ENCODE data around the gene LRP3. TPM values are rescaled to one million over a fixed set of nuclear protein-coding genes. Genes with fewer than 3 reads are reported as not detected.

Gene LRP3
- total and polyA plus RNA-seq, 2 donors (not counting 1 experiment from before 2014, with no cell fraction given), result 4.0 to 24.4 TPM

- Histone ChIP-seq H3K27ac (ENCODE audit: insufficient read depth, low read length) (no peak overlapping the region), H3K27me3 (ENCODE audit: control insufficient read depth, insufficient read depth, low read length) (no peaks in the 10 kb centered on the region), H3K4me1 (ENCODE audit: control insufficient read depth, extremely low read depth, insufficient read depth, low read length) (no peaks in the 10 kb centered on the region), H3K4me3 (replicated peaks in 1 of 4; ENCODE audit: control extremely low read depth in 1 of 4, insufficient read depth in 1 of 4, low read depth in 3 of 4, low read length in 4 of 4) (no peak overlapping the region), H3K36me3 (ENCODE audit: control insufficient read depth, insufficient read depth, low read length) (peaks cover 6% of the 10 kb centered on the region), H3K9me3 (ENCODE audit: control insufficient read depth, insufficient read depth, low read depth, low read length) (no peaks in the 10 kb centered on the region), H3K9ac (ENCODE audit: insufficient read depth, low read length) (no peak overlapping the region), H3K79me2 (ENCODE audit: control insufficient read depth, insufficient read depth, low read length) (no peaks in the 10 kb centered on the region), H4K20me1 (ENCODE audit: control insufficient read depth, extremely low read depth, insufficient read depth, low read length) (no peaks in the 10 kb centered on the region), H2AFZ (ENCODE audit: low read length) (no peak overlapping the region), H3K4me2 (ENCODE audit: extremely low read depth, insufficient read depth, low read length) (no peak overlapping the region)
- DNase-seq (ENCODE audit: low read depth in 2 of 2), result no peak
- TF ChIP-seq EZH2 (IDR thresholded peaks at IDR 0.05; ENCODE audit: low read length, missing control alignments) (no peak), CTCF (conservative IDR thresholded peaks at IDR 0.05 in 1 of 2, IDR thresholded peaks at IDR 0.05 in 1 of 2; ENCODE audit: low read depth in 1 of 2, low read length in 2 of 2) (no peak)
Measured at GRCh38 chr19:33205110-33205509, 11.0 kb downstream of the LRP3 start.

GRCh38 chr19:33205531-33206260 is 11.6 kb downstream of the LRP3 start:
- Histone ChIP-seq H2AFZ (ENCODE audit: low read length) (no peak overlapping the region), H3K36me3 (ENCODE audit: control insufficient read depth, insufficient read depth, low read length) (peaks cover 6% of the 10 kb centered on the region), H3K27ac (ENCODE audit: insufficient read depth, low read length) (no peak overlapping the region), H3K4me3 (replicated peaks in 1 of 4; ENCODE audit: control extremely low read depth in 1 of 4, insufficient read depth in 1 of 4, low read depth in 3 of 4, low read length in 4 of 4) (no peak overlapping the region), H4K20me1 (ENCODE audit: control insufficient read depth, extremely low read depth, insufficient read depth, low read length) (no peaks in the 10 kb centered on the region), H3K9me3 (ENCODE audit: control insufficient read depth, insufficient read depth, low read depth, low read length) (no peaks in the 10 kb centered on the region), H3K4me2 (ENCODE audit: extremely low read depth, insufficient read depth, low read length) (no peak overlapping the region), H3K4me1 (ENCODE audit: control insufficient read depth, extremely low read depth, insufficient read depth, low read length) (no peaks in the 10 kb centered on the region), H3K27me3 (ENCODE audit: control insufficient read depth, insufficient read depth, low read length) (no peaks in the 10 kb centered on the region), H3K79me2 (ENCODE audit: control insufficient read depth, insufficient read depth, low read length) (no peaks in the 10 kb centered on the region), H3K9ac (ENCODE audit: insufficient read depth, low read length) (no peak overlapping the region)
- TF ChIP-seq EZH2 (IDR thresholded peaks at IDR 0.05; ENCODE audit: low read length, missing control alignments) (no peak), CTCF (conservative IDR thresholded peaks at IDR 0.05 in 1 of 2, IDR thresholded peaks at IDR 0.05 in 1 of 2; ENCODE audit: low read depth in 1 of 2, low read length in 2 of 2) (no peak)
- no peak for DNase-seq (ENCODE audit: low read depth in 2 of 2)

- Histone ChIP-seq H3K4me3 (replicated peaks in 1 of 4; ENCODE audit: control extremely low read depth in 1 of 4, insufficient read depth in 1 of 4, low read depth in 3 of 4, low read length in 4 of 4) (no peak overlapping the region), H3K9ac (ENCODE audit: insufficient read depth, low read length) (no peak overlapping the region), H3K27ac (ENCODE audit: insufficient read depth, low read length) (no peak overlapping the region), H3K27me3 (ENCODE audit: control insufficient read depth, insufficient read depth, low read length) (no peaks in the 10 kb centered on the region), H3K9me3 (ENCODE audit: control insufficient read depth, insufficient read depth, low read depth, low read length) (no peaks in the 10 kb centered on the region), H4K20me1 (ENCODE audit: control insufficient read depth, extremely low read depth, insufficient read depth, low read length) (no peaks in the 10 kb centered on the region), H3K79me2 (ENCODE audit: control insufficient read depth, insufficient read depth, low read length) (no peaks in the 10 kb centered on the region), H3K4me1 (ENCODE audit: control insufficient read depth, extremely low read depth, insufficient read depth, low read length) (no peaks in the 10 kb centered on the region), H3K4me2 (ENCODE audit: extremely low read depth, insufficient read depth, low read length) (no peak overlapping the region), H2AFZ (ENCODE audit: low read length) (no peak overlapping the region), H3K36me3 (ENCODE audit: control insufficient read depth, insufficient read depth, low read length) (peaks cover 6% of the 10 kb centered on the region)
- DNase-seq (ENCODE audit: low read depth in 2 of 2), result no peak
- no peak for TF ChIP-seq EZH2 (IDR thresholded peaks at IDR 0.05; ENCODE audit: low read length, missing control alignments)
- no peak for TF ChIP-seq CTCF (conservative IDR thresholded peaks at IDR 0.05 in 1 of 2, IDR thresholded peaks at IDR 0.05 in 1 of 2; ENCODE audit: low read depth in 1 of 2, low read length in 2 of 2)
Measured at GRCh38 chr19:33206261-33207039, 12.3 kb downstream of the LRP3 start.

All from fibroblast of lung (primary cell).